ENCODE measurements around the gene ZFAND4.

DNA sequence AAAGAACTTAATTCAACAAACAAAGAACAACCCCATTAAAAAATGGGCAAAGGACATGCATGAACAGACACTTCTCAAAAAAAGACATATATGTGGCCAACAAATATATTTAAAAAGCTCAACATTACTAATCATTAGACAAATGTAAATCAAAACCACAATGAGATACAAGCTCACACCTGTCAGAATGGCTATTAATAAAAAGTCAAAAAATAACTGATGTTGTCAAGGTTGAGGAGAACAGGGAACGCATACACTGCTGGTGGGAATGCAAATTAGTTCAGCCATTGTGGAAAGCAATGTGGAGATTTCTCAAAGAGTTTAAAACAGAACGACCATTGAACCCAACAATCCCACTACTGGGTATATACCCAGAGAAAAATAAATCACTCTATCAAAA is 19.1 kb downstream of the ZFAND4 start:
- no peak for TF ChIP-seq CREB1 (IDR thresholded peaks at IDR 0.05)
- no peak for TF ChIP-seq CREB1 (CRISPR knock-in tag; IDR thresholded peaks at IDR 0.05)
- no peak for TF ChIP-seq MEF2D (tag; conservative IDR thresholded peaks at IDR 0.05; ENCODE audit: low read depth)
- no peak for TF ChIP-seq DPF2 (IDR thresholded peaks at IDR 0.05)
- TF ChIP-seq SMAD3 (CRISPR knock-in tag; conservative IDR thresholded peaks at IDR 0.05): no peak
- TF ChIP-seq BRCA1 (IDR thresholded peaks at IDR 0.05): no peak
- TF ChIP-seq BRCA1 (CRISPR knock-in tag; IDR thresholded peaks at IDR 0.05): no peak
- TF ChIP-seq, protein P1, sequence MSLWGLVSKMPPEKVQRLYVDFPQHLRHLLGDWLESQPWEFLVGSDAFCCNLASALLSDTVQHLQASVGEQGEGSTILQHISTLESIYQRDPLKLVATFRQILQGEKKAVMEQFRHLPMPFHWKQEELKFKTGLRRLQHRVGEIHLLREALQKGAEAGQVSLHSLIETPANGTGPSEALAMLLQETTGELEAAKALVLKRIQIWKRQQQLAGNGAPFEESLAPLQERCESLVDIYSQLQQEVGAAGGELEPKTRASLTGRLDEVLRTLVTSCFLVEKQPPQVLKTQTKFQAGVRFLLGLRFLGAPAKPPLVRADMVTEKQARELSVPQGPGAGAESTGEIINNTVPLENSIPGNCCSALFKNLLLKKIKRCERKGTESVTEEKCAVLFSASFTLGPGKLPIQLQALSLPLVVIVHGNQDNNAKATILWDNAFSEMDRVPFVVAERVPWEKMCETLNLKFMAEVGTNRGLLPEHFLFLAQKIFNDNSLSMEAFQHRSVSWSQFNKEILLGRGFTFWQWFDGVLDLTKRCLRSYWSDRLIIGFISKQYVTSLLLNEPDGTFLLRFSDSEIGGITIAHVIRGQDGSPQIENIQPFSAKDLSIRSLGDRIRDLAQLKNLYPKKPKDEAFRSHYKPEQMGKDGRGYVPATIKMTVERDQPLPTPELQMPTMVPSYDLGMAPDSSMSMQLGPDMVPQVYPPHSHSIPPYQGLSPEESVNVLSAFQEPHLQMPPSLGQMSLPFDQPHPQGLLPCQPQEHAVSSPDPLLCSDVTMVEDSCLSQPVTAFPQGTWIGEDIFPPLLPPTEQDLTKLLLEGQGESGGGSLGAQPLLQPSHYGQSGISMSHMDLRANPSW (CRISPR knock-in tag; IDR thresholded peaks at IDR 0.05): no peak
- TF ChIP-seq, protein P2, sequence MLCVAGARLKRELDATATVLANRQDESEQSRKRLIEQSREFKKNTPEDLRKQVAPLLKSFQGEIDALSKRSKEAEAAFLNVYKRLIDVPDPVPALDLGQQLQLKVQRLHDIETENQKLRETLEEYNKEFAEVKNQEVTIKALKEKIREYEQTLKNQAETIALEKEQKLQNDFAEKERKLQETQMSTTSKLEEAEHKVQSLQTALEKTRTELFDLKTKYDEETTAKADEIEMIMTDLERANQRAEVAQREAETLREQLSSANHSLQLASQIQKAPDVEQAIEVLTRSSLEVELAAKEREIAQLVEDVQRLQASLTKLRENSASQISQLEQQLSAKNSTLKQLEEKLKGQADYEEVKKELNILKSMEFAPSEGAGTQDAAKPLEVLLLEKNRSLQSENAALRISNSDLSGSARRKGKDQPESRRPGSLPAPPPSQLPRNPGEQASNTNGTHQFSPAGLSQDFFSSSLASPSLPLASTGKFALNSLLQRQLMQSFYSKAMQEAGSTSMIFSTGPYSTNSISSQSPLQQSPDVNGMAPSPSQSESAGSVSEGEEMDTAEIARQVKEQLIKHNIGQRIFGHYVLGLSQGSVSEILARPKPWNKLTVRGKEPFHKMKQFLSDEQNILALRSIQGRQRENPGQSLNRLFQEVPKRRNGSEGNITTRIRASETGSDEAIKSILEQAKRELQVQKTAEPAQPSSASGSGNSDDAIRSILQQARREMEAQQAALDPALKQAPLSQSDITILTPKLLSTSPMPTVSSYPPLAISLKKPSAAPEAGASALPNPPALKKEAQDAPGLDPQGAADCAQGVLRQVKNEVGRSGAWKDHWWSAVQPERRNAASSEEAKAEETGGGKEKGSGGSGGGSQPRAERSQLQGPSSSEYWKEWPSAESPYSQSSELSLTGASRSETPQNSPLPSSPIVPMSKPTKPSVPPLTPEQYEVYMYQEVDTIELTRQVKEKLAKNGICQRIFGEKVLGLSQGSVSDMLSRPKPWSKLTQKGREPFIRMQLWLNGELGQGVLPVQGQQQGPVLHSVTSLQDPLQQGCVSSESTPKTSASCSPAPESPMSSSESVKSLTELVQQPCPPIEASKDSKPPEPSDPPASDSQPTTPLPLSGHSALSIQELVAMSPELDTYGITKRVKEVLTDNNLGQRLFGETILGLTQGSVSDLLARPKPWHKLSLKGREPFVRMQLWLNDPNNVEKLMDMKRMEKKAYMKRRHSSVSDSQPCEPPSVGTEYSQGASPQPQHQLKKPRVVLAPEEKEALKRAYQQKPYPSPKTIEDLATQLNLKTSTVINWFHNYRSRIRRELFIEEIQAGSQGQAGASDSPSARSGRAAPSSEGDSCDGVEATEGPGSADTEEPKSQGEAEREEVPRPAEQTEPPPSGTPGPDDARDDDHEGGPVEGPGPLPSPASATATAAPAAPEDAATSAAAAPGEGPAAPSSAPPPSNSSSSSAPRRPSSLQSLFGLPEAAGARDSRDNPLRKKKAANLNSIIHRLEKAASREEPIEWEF (CRISPR knock-in tag; IDR thresholded peaks at IDR 0.05): no peak
- no peak for TF ChIP-seq MTA3 (IDR thresholded peaks at IDR 0.05; ENCODE audit: borderline replicate concordance)
